Activated naive CD8-positive, alpha-beta T cell treated with anti-CD3 and anti-CD28 coated beads for 36 hours (primary cell): ENCODE measurements around the gene ARPIN. TPM values are rescaled to one million over a fixed set of nuclear protein-coding genes. Genes with fewer than 3 reads are reported as not detected.
A peak's percentile ranks its signal among the peaks of the same experiment; 100 is the strongest.
"Not testable (repeated sequence)": the region's sequence is repeated elsewhere in the genome, so short reads cannot be mapped to it uniquely, and the experiment has no call there.

Source experiments
- DNase-seq: peaks from one replicate; pipeline ENCODE4 v3.0.0; 2021
- H3K27ac Mint-ChIP-seq: one replicate; pipeline ENCODE4 v1.8.0; 2022; ENCODE audit warnings: mild to moderate bottlenecking, moderate library complexity, mixed read lengths
- H3K27me3 Mint-ChIP-seq: one replicate; pipeline ENCODE4 v1.8.0; 2022; ENCODE audit warnings: mild to moderate bottlenecking, mixed read lengths
- H3K36me3 Mint-ChIP-seq: one replicate; pipeline ENCODE4 v1.8.0; 2021; ENCODE audit warnings: mild to moderate bottlenecking, mixed read lengths
- H3K4me1 Mint-ChIP-seq: one replicate; pipeline ENCODE4 v1.8.0; 2021; ENCODE audit warnings: mixed read lengths
- H3K4me3 Mint-ChIP-seq: one replicate; pipeline ENCODE4 v1.8.0; 2022; ENCODE audit warnings: mild to moderate bottlenecking, moderate library complexity, mixed read lengths
- H3K9me3 Mint-ChIP-seq: one replicate; pipeline ENCODE4 v1.8.0; 2022; ENCODE audit warnings: mixed read lengths
- total RNA-seq, 2 experiments: library from RNA; stranded (reverse); gene quantifications; one replicate each; pipeline ENCODE4 v1.2.3, GENCODE V29; 2021

ARPIN gene
- total RNA-seq, 2 experiments from 2014 or later: not detected

- Mint-ChIP-seq H3K9me3 (no peaks in the 10 kb centered on the region), H3K4me1 (peaks cover 7% of the 10 kb centered on the region), H3K36me3 (no peaks in the 10 kb centered on the region), H3K27me3 (no peaks in the 10 kb centered on the region), H3K4me3 (no peak overlapping the region), H3K27ac (peak overlapping the region; percentile 58)
- DNase-seq: no peak
These were observed 13.3 kb downstream of the ARPIN start for GRCh38 chr15:89899295-89899945.

DNA sequence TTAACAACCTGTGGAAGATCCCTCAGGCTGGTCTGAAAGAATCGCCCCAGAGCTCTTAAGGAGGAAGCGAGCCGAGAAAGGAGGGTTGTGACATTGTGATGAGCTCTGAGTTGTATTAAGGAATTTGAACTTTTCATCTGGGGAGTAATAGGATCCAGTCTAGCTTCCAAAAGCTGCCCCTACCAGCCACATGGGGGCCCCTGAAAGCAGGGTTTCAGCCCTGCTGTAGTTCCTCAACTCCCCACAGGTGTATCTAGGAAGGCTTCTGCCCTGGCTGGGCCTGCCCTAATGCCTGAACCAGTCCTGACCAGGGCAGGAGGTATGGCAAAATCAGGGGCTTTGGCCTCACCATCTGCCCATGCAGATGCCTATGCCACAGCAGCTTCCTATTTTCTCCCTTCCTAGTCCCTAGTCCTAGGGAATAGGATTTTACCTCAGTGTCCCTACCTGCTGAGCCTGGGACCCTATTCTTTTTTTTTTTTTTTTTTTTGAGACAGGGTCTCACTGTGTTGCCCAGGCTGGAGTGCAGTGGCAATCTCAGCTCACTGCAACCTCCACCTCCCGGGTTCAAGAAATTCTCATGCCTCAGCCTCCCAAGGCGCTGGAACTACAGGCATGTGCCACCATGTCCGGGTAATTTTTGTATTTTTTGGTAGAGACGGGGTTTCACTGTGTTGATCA, 14.0 kb downstream of the ARPIN start:
- peak; percentile 33 for DNase-seq
- Mint-ChIP-seq H3K4me3 (no peak overlapping the region), H3K27me3 (no peaks in the 10 kb centered on the region), H3K36me3 (no peaks in the 10 kb centered on the region), H3K27ac (no peak overlapping the region), H3K9me3 (no peaks in the 10 kb centered on the region), H3K4me1 (peaks cover 10% of the 10 kb centered on the region)

DNA sequence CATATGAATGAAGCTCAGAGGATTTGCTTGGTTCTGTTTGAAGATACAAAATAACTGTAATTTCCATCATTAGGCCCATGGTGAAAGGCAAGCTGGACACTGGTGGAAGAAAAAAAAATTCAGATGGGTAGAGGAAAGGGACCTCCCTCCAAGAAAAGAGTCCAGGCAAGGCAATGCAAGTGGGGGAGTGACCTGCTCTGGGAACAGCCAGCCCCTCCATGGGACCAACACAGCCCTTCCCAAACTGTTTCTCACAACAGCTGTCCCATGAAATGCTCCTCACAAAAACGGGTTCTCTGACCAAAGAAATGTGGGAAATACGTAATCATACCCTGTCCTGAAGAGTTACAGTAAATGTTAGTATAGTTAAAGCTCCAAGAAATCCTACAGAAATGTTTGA, 14.6 kb downstream of the ARPIN start:
- no peak overlapping the region for H3K27ac Mint-ChIP-seq
- no peaks in the 10 kb centered on the region for H3K27me3 Mint-ChIP-seq
- H3K4me1 Mint-ChIP-seq: peaks cover 10% of the 10 kb centered on the region
- DNase-seq: no peak
- no peaks in the 10 kb centered on the region for H3K36me3 Mint-ChIP-seq
- no peaks in the 10 kb centered on the region for H3K9me3 Mint-ChIP-seq
- no peak overlapping the region for H3K4me3 Mint-ChIP-seq

GRCh38 chr15:89893696-89894447, 18.9 kb downstream of the ARPIN start, which contains the start of gene AP3S2:
AP3S2 (minus strand) TSS chr15:89893994; CDS start chr15:89893949, 45 bp downstream.
- Mint-ChIP-seq H3K4me1 (peaks cover 24% of the 10 kb centered on the region), H3K27ac (peak within 1 kb of the TSS; percentile 95), H3K27me3 (no peaks in the 10 kb centered on the region), H3K36me3 (peaks cover 5% of the 10 kb centered on the region), H3K9me3 (no peaks in the 10 kb centered on the region), H3K4me3 (peak within 1 kb of the TSS; percentile 91)
- DNase-seq: peak; percentile 91

GRCh38 chr15:89893027-89893426, 19.7 kb downstream of the ARPIN start:
- no peaks in the 10 kb centered on the region for H3K9me3 Mint-ChIP-seq
- H3K36me3 Mint-ChIP-seq: peaks cover 5% of the 10 kb centered on the region
- DNase-seq: no peak
- H3K27ac Mint-ChIP-seq: peak overlapping the region; percentile 95
- H3K27me3 Mint-ChIP-seq: no peaks in the 10 kb centered on the region
- peaks cover 24% of the 10 kb centered on the region for H3K4me1 Mint-ChIP-seq
- peak overlapping the region; percentile 91 for H3K4me3 Mint-ChIP-seq

DNA sequence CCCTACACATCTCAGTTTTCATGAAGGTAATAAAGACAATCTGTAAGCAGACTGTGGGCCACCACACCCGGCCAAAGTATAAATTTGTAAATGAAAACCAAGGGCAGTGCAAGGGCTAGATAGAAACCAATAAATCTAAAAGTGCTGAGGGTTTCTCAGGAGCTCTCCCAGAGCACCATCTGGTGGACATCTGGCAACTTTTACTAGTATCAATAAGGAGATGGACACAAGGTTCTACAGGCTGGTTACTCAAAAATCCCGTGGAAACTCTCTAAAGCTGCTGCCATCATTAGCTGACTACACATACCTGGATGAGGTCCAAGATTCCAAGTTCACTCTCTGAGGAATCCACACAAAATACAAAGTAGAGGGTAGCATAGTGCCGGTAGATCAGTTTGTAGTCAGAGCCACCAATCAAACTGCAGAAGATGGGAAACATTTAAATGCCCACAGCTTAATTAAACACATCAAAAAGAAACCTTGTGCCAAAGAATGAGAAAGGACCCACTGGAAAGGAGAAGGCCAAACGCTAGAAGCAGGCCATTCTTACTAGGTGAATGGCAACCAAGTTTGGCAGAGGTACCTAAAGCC, 24.4 kb downstream of the ARPIN start:
- H3K4me1 Mint-ChIP-seq: peaks cover 14% of the 10 kb centered on the region
- H3K9me3 Mint-ChIP-seq: no peaks in the 10 kb centered on the region
- no peak overlapping the region for H3K27ac Mint-ChIP-seq
- DNase-seq: no peak
- peaks cover 8% of the 10 kb centered on the region for H3K36me3 Mint-ChIP-seq
- no peak overlapping the region for H3K4me3 Mint-ChIP-seq
- no peaks in the 10 kb centered on the region for H3K27me3 Mint-ChIP-seq

DNA sequence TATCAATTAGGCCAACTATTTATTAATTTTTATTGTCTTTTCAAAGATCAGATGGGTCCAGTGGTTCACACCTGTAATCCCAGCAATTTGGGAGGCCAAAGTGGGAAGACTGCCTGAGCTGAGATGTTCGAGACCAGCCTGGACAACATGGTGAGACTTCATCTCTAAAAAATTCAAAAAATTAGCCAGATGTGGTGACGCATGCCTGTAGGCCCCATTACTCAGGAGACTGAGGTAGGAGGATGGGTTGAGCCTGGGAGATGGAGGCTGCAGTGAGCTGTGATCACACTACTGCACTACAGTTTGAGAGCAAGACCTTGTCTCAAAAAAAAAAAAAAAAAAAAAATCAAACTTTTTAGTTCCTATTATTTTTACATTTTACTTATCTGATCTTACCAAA, 27.1 kb downstream of the ARPIN start:
- Mint-ChIP-seq H3K4me1 (peaks cover 2% of the 10 kb centered on the region), H3K36me3 (peaks cover 5% of the 10 kb centered on the region), H3K9me3 (no peaks in the 10 kb centered on the region), H3K27ac (no peak overlapping the region), H3K27me3 (no peaks in the 10 kb centered on the region), H3K4me3 (no peak overlapping the region)
- DNase-seq: no peak

DNA sequence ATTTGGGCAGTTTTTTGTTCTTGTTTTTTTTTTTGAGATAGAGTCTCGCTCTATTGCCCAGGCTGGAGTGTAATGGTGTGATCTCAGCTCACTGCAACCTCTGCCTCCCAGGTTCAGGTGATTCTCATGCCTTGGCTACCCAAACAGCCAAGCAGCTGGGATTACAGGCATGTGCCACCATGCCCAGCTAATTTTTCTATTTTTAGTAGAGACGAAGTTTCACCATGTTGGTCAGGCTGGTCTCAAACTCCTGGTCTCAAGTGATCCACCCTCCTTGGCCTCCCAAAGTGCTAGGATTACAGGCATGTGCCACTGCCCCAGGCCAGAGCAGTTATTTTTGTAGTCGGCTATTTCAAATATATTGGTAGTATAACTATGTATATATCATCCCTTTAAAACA, 27.6 kb downstream of the ARPIN start:
- DNase-seq, H3K36me3 Mint-ChIP-seq, H3K9me3 Mint-ChIP-seq, H3K27me3 Mint-ChIP-seq, H3K27ac Mint-ChIP-seq, H3K4me3 Mint-ChIP-seq, H3K4me1 Mint-ChIP-seq: not testable (repeated sequence)

DNA sequence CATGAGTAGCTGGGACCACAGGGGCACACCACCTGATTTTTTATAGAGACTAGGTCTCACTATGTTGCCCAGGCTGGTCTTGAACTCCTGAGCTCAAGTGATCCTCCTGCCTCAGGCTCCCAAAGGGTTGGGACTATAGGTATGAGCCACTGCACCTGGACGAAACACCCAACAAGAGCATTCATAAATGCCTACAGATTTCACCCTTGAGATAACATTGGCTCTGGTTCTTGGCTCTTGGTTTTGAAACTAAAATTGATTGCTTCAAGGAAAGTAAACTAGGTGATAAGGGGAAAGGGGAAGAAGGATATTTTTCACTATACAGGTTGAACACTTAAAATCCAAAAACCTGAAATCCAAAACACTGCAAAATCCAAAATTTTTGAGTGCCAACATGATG, 29.2 kb downstream of the ARPIN start:
- H3K4me1 Mint-ChIP-seq: peaks cover 2% of the 10 kb centered on the region
- no peak for DNase-seq
- no peaks in the 10 kb centered on the region for H3K27me3 Mint-ChIP-seq
- H3K4me3 Mint-ChIP-seq: no peak overlapping the region
- peaks cover 3% of the 10 kb centered on the region for H3K36me3 Mint-ChIP-seq
- H3K9me3 Mint-ChIP-seq: no peaks in the 10 kb centered on the region
- H3K27ac Mint-ChIP-seq: no peak overlapping the region

GRCh38 chr15:89880727-89881126, 32.0 kb downstream of the ARPIN start:
- Mint-ChIP-seq H3K27me3 (no peaks in the 10 kb centered on the region), H3K4me3 (no peak overlapping the region), H3K4me1 (peaks cover 2% of the 10 kb centered on the region), H3K27ac (no peak overlapping the region), H3K9me3 (no peaks in the 10 kb centered on the region), H3K36me3 (peaks cover 4% of the 10 kb centered on the region)
- no peak for DNase-seq

GRCh38 chr15:89878323-89878722, 34.4 kb downstream of the ARPIN start:
- H3K4me3 Mint-ChIP-seq: no peak overlapping the region
- H3K9me3 Mint-ChIP-seq: no peaks in the 10 kb centered on the region
- H3K36me3 Mint-ChIP-seq: peaks cover 9% of the 10 kb centered on the region
- H3K27me3 Mint-ChIP-seq: no peaks in the 10 kb centered on the region
- peaks cover 8% of the 10 kb centered on the region for H3K4me1 Mint-ChIP-seq
- DNase-seq: no peak
- no peak overlapping the region for H3K27ac Mint-ChIP-seq

- Mint-ChIP-seq H3K4me3 (no peak overlapping the region), H3K4me1 (peaks cover 8% of the 10 kb centered on the region), H3K27me3 (no peaks in the 10 kb centered on the region), H3K9me3 (no peaks in the 10 kb centered on the region), H3K36me3 (peaks cover 9% of the 10 kb centered on the region), H3K27ac (no peak overlapping the region)
- DNase-seq: no peak
These were observed 35.7 kb downstream of the ARPIN start for GRCh38 chr15:89877083-89877425.

DNA sequence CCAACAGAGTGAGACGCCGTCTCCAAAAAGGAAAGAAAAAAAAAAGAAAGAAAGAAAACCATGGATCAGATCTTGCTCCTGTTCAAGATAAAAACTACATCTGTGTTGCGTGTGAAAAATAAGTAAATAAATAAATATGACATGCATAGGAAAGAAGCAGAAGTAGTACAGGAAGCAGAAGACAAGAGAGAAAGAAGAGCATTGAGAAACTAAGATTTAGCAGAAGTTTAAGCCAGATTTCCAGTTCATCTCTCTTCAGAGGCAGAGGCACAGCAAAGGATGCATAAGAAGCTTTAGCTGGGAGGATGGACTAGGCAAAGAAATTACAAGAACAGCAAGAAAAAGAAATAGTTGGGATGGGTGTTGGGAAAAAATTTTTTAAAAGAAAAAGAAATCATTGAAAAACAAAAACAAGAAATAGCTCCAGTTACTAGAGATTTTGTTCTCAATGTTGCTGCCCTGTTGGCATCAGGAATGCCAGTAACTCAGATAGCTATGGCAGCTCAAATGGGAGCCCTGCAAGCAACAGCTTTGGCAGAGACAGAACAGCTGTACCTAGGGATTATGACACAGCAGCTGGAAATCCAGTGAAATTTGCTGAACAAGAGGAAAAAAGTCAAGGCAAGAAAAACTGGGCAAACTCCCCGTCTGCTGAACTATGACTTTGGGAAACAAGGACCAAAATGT, 36.2 kb downstream of the ARPIN start:
- DNase-seq: no peak
- no peak overlapping the region for H3K27ac Mint-ChIP-seq
- no peaks in the 10 kb centered on the region for H3K27me3 Mint-ChIP-seq
- no peaks in the 10 kb centered on the region for H3K9me3 Mint-ChIP-seq
- peaks cover 8% of the 10 kb centered on the region for H3K4me1 Mint-ChIP-seq
- H3K4me3 Mint-ChIP-seq: no peak overlapping the region
- peaks cover 9% of the 10 kb centered on the region for H3K36me3 Mint-ChIP-seq

DNA sequence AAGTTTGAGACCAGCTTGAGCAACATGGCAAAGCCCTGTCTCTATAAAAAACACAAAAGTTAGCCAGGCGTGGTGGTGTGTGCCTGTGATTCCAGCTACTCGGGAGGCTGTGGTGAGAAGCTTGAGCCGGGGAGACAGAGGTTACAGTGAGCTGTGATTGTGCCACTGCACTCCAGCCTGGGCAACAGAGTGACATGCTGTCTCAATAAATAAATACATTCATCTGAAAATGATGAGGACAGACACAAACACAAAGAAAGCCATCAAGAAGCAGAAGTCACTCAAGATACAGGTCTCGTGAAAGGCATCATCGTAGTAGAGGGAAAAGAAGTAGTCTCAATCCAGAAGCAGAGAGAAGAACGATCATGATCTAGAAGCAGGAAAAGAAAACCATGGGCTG, 37.0 kb downstream of the ARPIN start:
- Mint-ChIP-seq H3K36me3 (peaks cover 9% of the 10 kb centered on the region), H3K9me3 (no peaks in the 10 kb centered on the region), H3K4me1 (peaks cover 6% of the 10 kb centered on the region), H3K4me3 (no peak overlapping the region), H3K27me3 (no peaks in the 10 kb centered on the region), H3K27ac (no peak overlapping the region)
- DNase-seq: no peak
